ENCODE measurements around the gene RBM47.

Gene RBM47

GRCh38 chr4:40622913-40623312, 6.8 kb downstream of the RBM47 start:
- no peak for DNase-seq

- DNase-seq, result peak; percentile 44
These were observed 7.8 kb downstream of the RBM47 start for GRCh38 chr4:40621592-40622512.

DNA sequence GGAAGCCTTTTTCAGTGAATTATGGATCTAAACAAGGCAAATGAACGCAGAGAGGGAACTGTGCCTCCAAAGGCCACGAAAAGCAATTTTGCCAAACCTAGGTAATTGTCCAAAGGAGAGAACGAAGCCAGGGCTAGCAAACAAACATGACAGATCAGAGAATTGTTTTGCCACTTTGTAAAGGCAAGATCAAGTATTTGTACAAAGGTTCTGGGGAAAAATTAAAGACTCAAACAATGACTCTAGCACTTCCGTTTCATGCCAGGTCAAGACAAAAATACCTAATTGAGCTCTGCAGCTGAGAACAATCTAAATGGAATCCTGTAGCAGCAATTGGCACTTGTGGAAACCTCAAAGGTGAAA, 8.5 kb downstream of the RBM47 start:
- no peak for DNase-seq

DNA sequence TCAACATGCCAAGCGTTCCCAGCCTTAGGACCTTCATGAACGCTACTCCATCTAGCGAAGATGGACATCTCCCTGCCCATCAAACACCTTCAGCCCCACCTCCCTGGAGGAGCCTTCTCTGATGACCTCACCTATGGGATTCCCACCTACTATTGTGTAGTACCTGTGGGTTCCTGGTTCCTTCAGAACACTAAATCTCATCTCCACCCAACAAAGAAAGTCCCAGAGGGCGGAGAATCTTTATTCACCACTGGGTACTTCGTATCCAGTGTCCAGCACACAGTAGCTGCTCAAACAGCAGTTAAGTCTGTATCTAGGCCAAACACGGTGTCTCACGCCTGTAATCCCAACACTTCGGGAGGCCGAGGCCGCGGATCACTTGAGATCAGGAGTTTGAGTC, 10.1 kb downstream of the RBM47 start:
- DNase-seq, result no peak

- no peak for DNase-seq
These were observed 11.8 kb downstream of the RBM47 start for GRCh38 chr4:40617872-40618271.

DNA sequence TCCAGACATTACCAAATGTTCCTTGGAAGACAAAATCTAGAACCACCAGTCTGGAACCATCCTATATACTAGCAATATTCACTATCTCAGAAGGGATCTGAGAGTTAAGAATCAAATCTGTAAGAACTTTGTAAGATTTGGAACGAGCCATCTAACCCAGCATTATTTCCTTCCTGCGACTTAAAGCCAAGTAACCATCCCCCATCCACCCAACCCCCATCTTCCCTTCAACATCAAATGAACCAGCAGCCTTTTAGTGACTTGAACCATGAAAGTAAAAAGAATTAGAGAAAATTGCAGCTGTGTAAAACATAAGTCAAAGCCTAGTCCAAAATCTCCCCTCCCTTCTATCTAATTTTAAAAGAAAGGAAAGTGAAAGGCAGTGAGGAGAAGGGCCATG, 15.6 kb downstream of the RBM47 start:
- DNase-seq, result no peak

GRCh38 chr4:40613456-40613855, 16.2 kb downstream of the RBM47 start:
- no peak for DNase-seq

GRCh38 chr4:40612831-40613230, 16.8 kb downstream of the RBM47 start:
- no peak for DNase-seq

- no peak for DNase-seq
These were observed 17.4 kb downstream of the RBM47 start for GRCh38 chr4:40612283-40612682.

GRCh38 chr4:40608628-40609027, 21.0 kb downstream of the RBM47 start:
- DNase-seq, result no peak

- no peak for DNase-seq
These were observed 22.4 kb downstream of the RBM47 start for GRCh38 chr4:40607221-40607620.

DNA sequence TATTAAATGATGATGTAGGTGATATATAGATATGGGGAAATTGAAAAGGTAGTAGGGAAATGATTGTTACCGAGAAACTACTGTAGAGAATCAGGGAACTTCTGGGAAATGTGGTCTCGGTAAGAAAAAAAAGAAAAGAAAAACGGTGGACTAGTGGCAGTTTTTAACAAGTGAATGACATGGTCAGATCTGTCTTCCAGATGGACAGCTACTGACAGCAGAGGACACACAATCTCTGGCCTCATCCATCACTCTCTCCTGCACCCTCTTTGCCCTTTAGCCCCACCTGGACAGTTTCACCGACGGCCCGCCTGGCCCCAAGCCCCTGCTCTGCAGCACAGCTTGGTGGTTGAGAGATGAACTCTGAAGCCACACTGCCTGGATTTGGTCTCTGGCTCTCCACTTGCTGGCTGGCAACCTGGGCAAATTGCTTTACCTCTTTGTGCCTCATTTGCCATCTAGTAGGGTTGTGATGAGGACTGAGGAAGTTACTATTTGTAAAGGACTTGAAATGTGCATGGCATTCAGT, 23.4 kb downstream of the RBM47 start:
- no peak for DNase-seq

- DNase-seq, result no peak
These were observed 26.4 kb downstream of the RBM47 start for GRCh38 chr4:40603281-40603680.

GRCh38 chr4:40601641-40602040, 28.0 kb downstream of the RBM47 start:
- no peak for DNase-seq

GRCh38 chr4:40600850-40601249, 28.8 kb downstream of the RBM47 start:
- no peak for DNase-seq

GRCh38 chr4:40599431-40599830, 30.2 kb downstream of the RBM47 start:
- DNase-seq, result no peak

DNA sequence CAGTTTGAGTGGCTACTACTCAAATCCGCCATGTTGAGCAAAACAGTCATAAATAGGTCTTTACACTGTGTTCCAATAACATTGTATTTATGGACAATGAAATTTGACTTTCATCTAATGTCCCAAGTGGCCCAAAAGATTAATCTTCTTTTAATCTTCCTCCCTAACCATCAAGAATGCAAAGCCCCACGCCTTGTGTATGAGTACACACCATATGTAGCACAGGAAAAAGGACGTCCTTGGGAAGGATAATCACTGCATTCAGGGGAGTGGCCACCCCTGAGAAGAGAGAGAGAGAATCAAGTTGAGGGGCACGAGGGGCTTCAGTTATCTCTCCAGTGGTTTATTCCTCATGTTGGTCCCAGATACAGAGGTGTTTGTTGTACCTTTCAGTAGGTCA, 33.1 kb downstream of the RBM47 start:
- no peak for DNase-seq

- no peak for DNase-seq
These were observed 33.7 kb downstream of the RBM47 start for GRCh38 chr4:40595981-40596380.

DNA sequence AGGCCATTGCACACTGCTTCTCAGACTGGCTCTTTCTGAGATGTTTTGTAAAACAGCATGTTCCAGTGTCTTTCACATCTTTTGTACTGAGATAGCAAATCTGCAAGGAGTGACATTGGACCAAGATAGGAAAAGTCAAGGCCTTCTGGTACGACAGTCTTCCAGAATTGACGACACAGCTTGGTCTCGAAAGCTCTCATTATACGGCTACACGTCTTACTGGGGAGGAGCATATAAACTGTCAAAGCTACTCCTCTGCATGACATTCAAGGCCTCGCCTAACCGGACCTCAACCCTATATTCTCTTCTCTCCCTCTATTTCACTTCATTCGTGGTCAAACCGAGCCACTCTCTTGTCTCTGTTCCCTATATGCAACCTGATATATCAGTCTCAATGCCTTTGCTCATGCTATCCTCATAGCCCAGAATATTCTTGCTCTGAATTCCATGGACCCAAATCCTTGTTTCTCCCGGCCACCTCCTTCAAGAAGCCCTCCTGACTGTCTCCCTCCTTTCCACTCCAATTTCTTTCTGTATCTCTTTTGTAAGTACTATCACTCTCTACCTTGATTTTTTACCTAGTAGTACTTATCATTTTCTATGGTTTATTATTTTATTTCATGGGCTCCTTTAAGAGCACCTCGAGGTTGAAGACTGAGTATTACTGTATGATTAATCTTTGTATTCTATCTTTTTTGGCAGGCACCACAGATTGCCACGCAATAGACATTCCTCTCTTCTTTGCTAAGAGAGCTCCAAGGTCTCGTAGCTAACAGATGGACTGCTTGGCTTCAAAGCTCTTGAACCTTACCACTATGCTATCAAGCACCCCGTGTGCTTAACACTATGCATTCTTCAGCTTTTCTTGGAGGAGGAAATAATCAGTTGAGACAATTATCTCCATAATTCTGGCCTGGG, 35.1 kb downstream of the RBM47 start:
- DNase-seq, result no peak

GRCh38 chr4:40592034-40592433, 37.6 kb downstream of the RBM47 start:
- no peak for DNase-seq

DNA sequence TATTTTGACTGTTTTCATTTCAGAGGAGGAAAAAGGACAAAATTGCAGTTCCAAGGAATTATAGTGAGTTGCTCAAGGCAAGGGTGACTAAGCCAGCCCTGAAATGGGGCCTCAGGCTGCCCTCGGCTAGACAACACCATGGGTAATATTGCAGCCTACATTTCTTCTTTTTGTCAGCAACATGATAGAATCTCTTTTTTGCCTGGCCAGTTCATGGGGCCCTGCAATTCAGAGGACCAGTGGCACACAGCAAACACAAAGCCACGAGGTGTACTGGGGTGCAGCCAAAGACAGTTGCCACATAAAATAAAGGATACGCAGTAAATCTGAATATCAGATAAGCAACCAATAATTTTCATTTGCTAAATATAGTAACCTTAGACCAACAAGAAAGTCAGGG, 41.8 kb downstream of the RBM47 start:
- DNase-seq, result no peak

DNA sequence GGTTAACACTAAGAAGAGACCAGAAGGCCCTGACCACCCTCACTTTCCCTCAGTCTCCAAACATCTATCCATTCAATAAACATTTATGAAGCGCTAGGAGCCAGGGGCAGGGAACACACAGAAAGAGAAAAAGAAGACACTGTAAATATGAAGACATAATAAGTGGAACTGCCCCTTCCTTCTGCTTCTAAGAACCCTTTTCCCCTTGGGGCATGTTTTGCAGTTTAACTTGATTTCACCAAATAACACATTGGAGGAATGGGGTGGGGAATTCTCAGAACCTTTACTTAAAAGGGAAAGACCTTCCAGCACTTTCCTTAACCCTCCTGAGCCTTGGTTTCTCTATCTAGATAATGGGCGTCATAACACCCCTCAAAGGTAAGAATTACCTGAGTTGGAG, 42.3 kb downstream of the RBM47 start:
- DNase-seq, result no peak

- no peak for DNase-seq
These were observed 42.9 kb downstream of the RBM47 start for GRCh38 chr4:40586729-40587128.

- no peak for DNase-seq
These were observed 43.6 kb downstream of the RBM47 start for GRCh38 chr4:40586034-40586433.
